ENCODE results near the gene ANO8. TPM values are rescaled to one million over a fixed set of nuclear protein-coding genes. Genes with fewer than 3 reads are reported as not detected.
A peak's percentile ranks its signal among the peaks of the same experiment; 100 is the strongest.

Gene ANO8
- total RNA-seq, 6 donors from 2014 or later = 9.0 to 45.1 (median 16.4) TPM

DNA sequence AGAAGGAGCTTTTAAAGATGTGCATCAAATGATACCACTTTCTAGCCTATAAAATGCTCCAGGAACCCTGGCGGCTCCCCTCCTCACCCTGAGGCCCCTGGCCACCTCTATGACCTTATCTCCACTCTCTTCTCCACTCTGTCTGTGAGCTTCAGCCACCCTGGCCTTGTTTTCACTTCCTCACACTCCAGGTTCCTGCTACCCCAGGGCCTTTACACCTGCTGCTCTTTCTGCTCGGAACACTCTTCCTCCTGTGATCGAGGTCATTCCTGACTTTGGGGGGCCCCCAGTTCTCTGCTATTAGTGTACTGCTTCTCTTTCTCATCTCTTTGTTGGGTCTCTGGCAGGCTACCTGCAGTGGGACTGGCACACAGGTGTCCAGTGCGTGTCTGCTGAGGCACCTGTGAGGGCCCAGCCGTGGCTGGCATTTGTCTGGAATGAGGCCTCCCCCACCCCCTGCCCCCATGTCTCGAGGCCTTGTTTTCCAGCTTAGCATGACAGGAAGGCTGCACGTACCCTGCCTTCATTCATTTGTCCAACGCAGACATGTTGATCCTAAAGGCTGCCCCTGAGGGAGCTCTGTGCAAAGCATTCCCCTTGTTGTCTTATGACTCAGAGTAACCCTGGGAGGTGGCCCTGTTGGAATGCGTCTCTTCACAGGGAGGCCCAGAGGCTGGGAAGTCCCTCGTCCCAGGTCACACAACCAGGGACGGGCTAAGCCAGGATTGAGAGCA, 23.0 kb downstream of the ANO8 start:
- no peak for ATAC-seq (ENCODE audit: low FRiP score in 2 of 2)
- no peak overlapping the region for H3K4me3 ChIP-seq
- TF ChIP-seq POLR2AphosphoS5 (IDR thresholded peaks at IDR 0.05) (no peak), POLR2A (IDR thresholded peaks at IDR 0.05) (no peak), EP300 (IDR thresholded peaks at IDR 0.05) (no peak), CTCF (IDR thresholded peaks at IDR 0.05) (no peak)

DNA sequence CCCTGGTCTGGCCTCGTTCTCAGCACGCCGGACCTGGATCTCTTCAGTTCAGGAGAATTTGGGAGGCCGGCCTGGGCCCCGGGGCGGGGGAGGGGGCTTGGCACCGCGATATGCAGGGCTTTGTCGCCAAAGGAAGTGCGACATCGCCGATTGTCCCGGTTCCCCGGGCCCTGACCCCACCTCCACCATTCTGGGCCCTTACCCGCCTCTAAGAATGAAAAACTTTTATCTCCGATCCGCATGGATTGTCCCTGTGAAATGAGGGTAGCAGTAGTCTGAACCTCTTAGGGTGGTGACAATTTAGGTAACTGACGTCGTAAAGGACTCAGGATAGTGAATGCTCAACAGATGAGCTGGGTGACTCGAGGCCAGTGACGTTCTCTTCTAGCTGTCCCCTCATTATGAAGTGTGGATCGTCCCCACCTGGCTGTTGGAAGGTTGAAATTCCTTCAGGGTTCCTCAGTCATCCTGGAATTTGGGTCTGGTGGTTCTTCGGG, 24.6 kb downstream of the ANO8 start:
- no peaks in the 10 kb centered on the region for H3K9me3 ChIP-seq
- TF ChIP-seq POLR2AphosphoS5 (IDR thresholded peaks at IDR 0.05) (no peak), EP300 (IDR thresholded peaks at IDR 0.05) (no peak), POLR2A (IDR thresholded peaks at IDR 0.05) (peak in 1 of 4 donors; percentile 7), CTCF (IDR thresholded peaks at IDR 0.05) (no peak)
- H3K27ac ChIP-seq = peak overlapping the region; percentile 75 to 91 (median 86)
- DNase-seq = peak in 1 of 2 donors; percentile 85
- no peak for ATAC-seq (ENCODE audit: low FRiP score in 2 of 2)
- WGBS, 2 donors = 4 to 7% methylated on average over 12 to 21 of the region's 23 CpGs
- H3K27me3 ChIP-seq = no peaks in the 10 kb centered on the region
- H3K4me3 ChIP-seq = peak overlapping the region; percentile 79 to 98 (median 86)
- H3K36me3 ChIP-seq = peaks cover 4 to 26% (median 17%) of the 10 kb centered on the region in 4 donors
- H3K4me1 ChIP-seq = peaks cover 28 to 44% (median 36%) of the 10 kb centered on the region in 4 donors

More for the DNA sequence above, 23.0 kb downstream of the ANO8 start:
- Histone ChIP-seq H3K36me3 (peaks cover 8 to 40% (median 27%) of the 10 kb centered on the region in 4 donors), H3K27me3 (no peaks in the 10 kb centered on the region), H3K4me1 (peaks cover 19 to 34% (median 26%) of the 10 kb centered on the region in 4 donors), H3K9me3 (no peaks in the 10 kb centered on the region), H3K27ac (peak overlapping the region in 2 of 4 donors; percentile 32 to 46)
- 71 to 78% methylated on average over 8 to 11 of the region's 11 CpGs for WGBS, 2 donors
- DNase-seq = no peak

DNA sequence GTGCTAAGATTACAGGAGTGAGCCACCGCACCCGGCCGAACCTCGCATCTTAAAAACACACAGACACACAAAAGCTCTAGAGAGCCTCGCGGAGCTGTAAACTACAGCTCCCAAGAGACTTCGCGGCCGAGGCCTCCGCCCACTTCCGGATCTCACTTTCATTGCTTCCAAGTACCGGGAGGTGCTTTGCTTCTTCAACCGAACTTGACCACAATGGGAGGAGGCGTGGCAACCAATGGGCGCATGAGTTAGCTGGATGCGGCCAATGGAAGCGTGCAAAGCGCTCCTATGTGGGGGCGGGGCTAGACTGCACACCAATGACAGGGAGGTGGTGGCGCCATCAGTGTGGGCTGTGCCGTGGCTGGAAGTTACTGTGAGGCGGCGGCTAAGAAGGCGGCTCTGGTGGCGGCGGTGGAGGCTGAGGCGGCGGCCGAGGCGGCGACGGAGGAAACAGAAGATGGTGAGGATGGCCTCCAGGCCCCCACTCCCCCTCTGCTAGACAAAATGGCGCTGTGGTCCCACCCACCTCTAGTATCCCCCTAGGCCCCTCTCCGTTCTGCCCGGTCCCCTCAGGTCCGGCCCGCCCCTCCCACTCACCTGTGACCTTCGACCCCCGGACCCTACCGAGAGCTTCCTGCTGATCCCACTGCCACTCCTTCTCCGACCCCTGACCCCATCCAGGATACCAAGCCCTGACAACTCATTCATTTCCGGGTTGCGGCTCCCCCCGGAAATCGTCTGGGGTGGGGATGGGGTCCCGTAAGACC, 25.3 kb downstream of the ANO8 start, which contains the start of gene DDA1:
Gene DDA1 (plus strand): TSS at position 366 of the 767 bp plus-strand sequence. CDS start 92 bp downstream, at position 458.
- Histone ChIP-seq H3K4me3 (peak within 1 kb of the TSS; percentile 79 to 98 (median 86)), H3K4me1 (peaks cover 34 to 50% (median 43%) of the 10 kb centered on the region in 4 donors), H3K27me3 (no peaks in the 10 kb centered on the region), H3K27ac (peak within 1 kb of the TSS; percentile 75 to 91 (median 86)), H3K9me3 (no peaks in the 10 kb centered on the region), H3K36me3 (peaks cover 2 to 21% (median 12%) of the 10 kb centered on the region in 4 donors)
- peak; percentile 94 to 96 for ATAC-seq (ENCODE audit: low FRiP score in 2 of 2)
- WGBS, 2 donors = 0 to 1% methylated on average over 43 to 46 of the region's 46 CpGs
- peak; percentile 69 to 77 for TF ChIP-seq POLR2AphosphoS5 (IDR thresholded peaks at IDR 0.05)
- TF ChIP-seq CTCF (IDR thresholded peaks at IDR 0.05) = peak in 1 of 6 experiments; percentile 13
- no peak for TF ChIP-seq EP300 (IDR thresholded peaks at IDR 0.05)
- TF ChIP-seq POLR2A (IDR thresholded peaks at IDR 0.05) = peak in 3 of 4 donors; percentile 19 to 78 (median 40)
- peak; percentile 92 to 100 for DNase-seq

DNA sequence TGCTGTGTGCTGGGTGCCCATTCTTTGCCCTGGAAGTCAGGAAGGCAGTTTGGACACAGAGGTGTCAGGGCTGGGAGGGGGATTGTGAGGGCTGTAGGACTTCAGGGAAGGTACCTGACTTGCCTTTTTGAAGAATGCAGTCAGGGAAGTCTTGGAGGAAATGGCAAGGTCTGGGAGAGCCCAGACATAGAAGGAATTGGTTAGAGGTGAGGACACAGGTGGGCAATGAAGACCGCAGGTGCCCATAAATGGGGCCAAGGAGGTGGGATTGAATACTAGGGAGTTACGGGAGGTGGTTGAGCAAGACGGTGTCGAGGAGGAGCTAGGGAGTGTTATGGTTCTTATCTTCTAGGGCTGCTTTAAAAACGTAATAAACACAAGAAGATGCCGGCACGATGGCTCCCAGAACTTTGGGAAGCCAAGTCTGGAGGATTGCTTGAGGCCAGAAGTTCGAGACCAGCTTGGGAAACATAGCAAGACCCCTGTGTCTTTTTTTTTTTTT, 26.7 kb downstream of the ANO8 start:
- Histone ChIP-seq H3K9me3 (no peaks in the 10 kb centered on the region), H3K27ac (no peak overlapping the region), H3K36me3 (peaks cover 0 to 12% (median 3%) of the 10 kb centered on the region in 4 donors), H3K4me1 (peaks cover 44 to 63% (median 54%) of the 10 kb centered on the region in 4 donors), H3K27me3 (no peaks in the 10 kb centered on the region), H3K4me3 (no peak overlapping the region)
- ATAC-seq (ENCODE audit: low FRiP score in 2 of 2) (no peak), DNase-seq (no peak)
- WGBS, 2 donors = 84 to 88% methylated on average over 8 of the region's 8 CpGs
- TF ChIP-seq EP300 (IDR thresholded peaks at IDR 0.05) = no peak
- no peak for TF ChIP-seq POLR2A (IDR thresholded peaks at IDR 0.05)
- TF ChIP-seq POLR2AphosphoS5 (IDR thresholded peaks at IDR 0.05) = no peak
- TF ChIP-seq CTCF (IDR thresholded peaks at IDR 0.05) = no peak

Data from upper lobe of left lung (tissue), 6 donors.